DMS79 (cell line): ENCODE results near the gene TEP1.
"Not testable (repeated sequence)": the region's sequence is repeated elsewhere in the genome, so short reads cannot be mapped to it uniquely, and the experiment has no call there.

Source experiments
- DNase-seq: peaks from one replicate; lab custom pipeline; 2025; lab: John Stamatoyannopoulos, UW

TEP1 gene

GRCh38 chr14:20412876-20413743 is at the start of gene TEP1:
Gene TEP1 (minus strand): TSS chr14:20413501. CDS start chr14:20408439, 5,062 bp downstream.
- peak; percentile 80 for DNase-seq

- DNase-seq: peak; percentile 100
Observed at GRCh38 chr14:20461225-20462141, 48.2 kb upstream of the TEP1 start, which contains the start of gene PIP4P1. Gene PIP4P1 (minus strand): TSS chr14:20461434. CDS start chr14:20461325, 109 bp downstream.

DNA sequence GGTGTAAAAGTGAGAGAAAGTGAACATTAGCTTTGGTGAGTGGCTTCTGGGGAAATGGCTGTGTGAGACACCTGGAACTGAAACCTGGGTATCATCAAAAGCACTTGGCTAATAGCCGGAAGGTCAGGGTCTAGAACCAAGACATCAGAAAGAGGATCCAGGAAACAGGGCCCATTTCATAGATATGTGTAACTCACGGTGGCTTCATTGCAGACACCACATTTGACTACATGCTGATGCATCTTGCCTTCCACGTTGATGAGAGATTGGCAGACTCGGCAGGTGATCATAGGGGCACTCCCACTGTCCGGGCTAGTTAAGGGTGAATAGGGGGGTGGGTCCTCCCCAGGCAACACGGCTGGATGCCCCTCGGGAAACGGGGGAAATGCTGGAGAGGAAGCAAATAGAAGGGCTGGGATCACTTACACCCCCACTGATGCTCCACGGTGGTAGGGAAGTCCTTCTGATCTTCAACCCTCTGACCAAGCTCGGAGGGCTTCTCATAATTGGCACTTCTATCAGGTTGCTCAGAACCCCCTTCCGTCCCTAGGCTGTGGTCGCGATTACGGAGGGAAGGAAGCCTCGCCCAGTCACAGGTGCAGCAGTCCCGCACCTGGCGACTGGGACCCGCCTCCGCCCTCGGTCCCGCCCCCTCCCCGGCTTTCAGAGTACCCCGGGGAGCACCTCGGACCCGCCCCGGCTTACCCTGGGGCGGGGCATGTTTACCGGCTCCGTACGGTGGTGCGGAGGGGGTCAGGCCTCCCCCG is 47.3 kb upstream of the TEP1 start:
- peak; percentile 65 for DNase-seq

- DNase-seq: no peak
Observed at GRCh38 chr14:20458031-20458789, 44.9 kb upstream of the TEP1 start.

GRCh38 chr14:20456971-20457370 is 43.7 kb upstream of the TEP1 start:
- no peak for DNase-seq

GRCh38 chr14:20455355-20456300 is 42.3 kb upstream of the TEP1 start:
- DNase-seq: no peak

DNA sequence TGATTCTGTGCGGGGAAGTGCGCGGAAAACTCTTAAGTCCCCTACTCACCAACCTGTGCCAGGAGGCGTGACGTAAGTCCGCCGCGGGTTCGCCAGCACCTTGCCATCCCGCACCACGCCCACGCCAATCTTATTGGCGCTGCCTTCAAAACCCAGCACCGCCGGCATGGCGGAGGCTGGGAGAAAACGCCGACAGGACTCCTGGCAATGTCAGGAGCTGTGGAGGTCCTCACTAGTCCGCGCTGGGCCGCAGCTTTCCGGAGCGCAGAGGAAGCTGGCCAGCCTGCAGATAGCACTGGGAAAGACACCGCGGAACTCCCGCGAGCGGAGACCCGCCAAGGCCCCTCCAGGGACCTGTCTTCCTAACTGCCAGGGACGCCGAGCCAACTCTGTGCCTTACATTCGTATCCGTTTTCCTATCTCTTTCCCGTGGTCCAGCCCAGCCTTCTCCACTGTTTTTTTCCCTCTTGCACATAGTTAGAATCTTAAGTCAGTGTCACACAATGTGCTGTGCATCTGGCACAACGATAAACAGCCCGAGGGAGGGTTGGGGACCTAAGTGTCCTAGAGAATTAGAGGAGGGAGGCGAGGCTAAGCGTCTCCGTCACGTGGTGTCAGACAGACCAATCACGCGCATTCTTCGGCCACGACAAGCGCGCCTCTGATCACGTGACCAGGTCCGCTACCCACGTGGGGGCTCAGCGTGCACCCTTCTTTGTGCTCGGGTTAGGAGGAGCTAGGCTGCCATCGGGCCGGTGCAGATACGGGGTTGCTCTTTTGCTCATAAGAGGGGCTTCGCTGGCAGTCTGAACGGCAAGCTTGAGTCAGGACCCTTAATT is 41.4 kb upstream of the TEP1 start, which contains the start of the genes APEX1 and OSGEP:
Gene APEX1, plus strand, starts transcription at position 711 of the 839 bp plus-strand sequence. CDS start 420 bp downstream, outside the sequence.
Gene OSGEP, minus strand, starts transcription at position 297 of the 839 bp plus-strand sequence. Its CDS starts 129 bp downstream, at position 168.
- DNase-seq: peak; percentile 99

DNA sequence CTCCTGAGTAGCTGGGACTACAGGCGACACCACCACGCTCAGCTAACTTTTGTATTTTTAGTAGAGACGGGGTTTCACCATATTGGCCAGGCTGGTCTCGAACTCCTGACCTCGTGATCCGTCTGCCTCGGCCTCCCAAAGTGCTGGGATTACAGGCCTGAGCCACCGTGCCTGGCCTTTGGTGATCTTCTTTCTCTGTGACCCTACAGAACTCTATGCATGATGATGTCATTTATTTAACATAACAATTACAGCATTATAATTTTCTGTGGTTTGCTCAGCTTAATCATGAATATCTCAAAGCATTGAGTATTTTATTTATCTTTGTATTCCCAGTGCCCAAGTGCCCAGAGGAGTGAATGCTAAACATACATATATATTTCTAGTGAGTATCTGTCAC is 39.5 kb upstream of the TEP1 start:
- DNase-seq: not testable (repeated sequence)

GRCh38 chr14:20446889-20447288 is 33.6 kb upstream of the TEP1 start:
- no peak for DNase-seq

DNA sequence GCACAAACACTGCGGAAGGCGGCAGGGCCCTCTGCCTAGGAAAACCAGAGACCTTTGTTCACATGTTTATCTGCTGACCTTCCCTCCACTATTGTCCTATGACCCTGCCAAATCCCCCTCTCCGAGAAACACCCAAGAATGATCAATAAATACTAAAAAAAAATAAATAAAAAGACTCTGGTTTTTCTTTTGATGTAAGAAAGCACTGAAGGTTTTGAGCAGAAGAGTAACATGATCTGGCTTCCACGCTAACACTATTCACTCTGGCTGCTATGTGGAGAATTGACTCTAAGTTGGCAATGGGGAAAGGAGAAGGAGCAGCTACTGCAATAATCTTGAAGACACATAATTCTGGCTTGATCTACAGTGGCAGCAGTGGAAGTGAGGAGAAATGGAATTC is 30.3 kb upstream of the TEP1 start:
- not testable (repeated sequence) for DNase-seq

GRCh38 chr14:20441461-20441860 is 28.2 kb upstream of the TEP1 start:
- no peak for DNase-seq

- no peak for DNase-seq
Observed at GRCh38 chr14:20440882-20441281, 27.6 kb upstream of the TEP1 start.

DNA sequence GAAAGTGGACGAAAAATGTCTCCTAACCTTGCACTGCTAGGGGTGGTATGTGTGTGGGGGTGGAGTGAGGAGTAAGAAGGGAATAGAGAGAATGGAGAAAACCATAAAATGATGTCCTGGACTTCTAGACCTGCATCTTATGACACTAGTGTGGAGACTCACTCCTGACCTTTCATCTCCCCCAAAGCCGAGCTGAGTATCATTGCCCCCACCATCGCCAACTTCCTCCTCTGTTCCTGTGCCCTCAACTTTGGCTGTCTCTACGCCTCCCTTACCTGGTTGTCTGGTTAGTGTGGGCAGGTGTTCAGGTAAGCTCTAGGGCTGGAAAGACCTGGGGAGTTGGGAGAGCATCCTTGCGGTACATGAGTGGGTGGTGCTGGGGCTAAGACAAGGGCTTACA is 27.2 kb upstream of the TEP1 start:
- no peak for DNase-seq

DNA sequence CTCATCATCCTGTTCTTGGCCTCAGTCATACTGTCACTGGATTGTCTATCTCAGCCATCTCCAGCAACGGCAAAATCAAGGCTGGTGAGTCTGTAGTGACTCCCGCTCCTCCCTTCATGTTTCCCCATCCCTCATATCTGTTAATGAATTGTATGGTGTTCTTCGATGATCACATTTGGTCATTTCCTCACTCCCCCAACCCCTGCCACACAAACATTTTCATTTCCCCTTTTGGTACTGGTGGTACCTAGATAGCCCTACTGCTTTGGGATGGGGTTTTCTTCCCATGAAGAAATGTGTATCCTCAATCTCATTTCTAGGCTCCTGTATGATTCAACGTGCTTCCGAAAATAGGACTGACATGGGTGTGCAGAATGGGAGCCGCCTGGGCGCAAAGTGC is 25.4 kb upstream of the TEP1 start:
- DNase-seq: no peak

GRCh38 chr14:20436363-20436755 is 23.1 kb upstream of the TEP1 start:
- DNase-seq: no peak

GRCh38 chr14:20435582-20436362 is 22.5 kb upstream of the TEP1 start, which contains the start of gene KLHL33:
Gene KLHL33 (minus strand): TSS chr14:20436166. CDS start chr14:20435811, 355 bp downstream.
- DNase-seq: no peak

DNA sequence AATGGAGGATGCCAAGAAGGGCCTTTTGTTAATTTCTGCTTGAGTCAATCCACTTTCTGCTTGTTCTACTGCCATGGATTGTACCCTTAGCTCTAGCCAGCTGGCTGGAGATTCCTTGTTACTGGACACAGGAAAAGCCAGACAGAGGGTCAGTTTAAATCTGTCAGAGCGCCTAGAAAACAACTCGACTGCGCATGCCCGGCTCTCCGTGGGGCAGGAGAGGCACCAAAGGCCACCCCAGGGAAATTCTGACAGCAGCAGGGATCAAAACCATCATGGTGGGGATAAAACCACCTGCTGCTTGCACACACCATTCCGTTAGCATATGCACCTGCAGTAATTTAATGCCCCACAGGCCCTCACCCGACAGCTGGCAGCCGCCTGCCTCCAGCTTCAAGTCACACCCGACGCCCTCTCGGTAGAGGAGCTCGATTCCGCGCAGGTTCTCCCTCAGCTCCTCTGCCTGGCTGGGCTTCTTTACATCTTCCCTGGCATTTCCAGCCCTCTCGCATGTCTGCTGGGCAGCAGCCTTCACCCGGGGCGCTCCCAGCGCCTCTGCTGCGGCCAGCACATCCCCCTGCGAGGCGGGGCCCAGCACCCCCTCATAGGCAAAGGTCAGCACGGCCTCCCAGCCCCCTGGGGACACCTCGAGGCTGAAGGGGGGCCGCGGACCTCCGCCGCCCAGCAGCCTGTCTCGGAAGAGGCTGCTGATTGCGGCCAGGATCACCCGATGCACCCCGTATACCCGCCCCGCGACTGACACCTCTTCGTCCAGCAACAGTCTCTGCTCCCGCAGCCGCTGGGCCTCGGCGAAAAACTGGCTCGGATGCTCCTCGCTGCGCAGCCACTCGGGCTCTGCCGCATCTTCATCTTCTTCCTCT is 21.6 kb upstream of the TEP1 start:
- no peak for DNase-seq
